Heart left ventricle (tissue), 16 donors: Measurements from ENCODE around the gene TMEM203. TPM values are rescaled to one million over a fixed set of nuclear protein-coding genes. Genes with fewer than 3 reads are reported as not detected.
"Not testable (repeated sequence)": the region's sequence is repeated elsewhere in the genome, so short reads cannot be mapped to it uniquely, and the experiment has no call there.

Experiments used
- ATAC-seq, 4 donors: fragments of 200-7000 bp; cut with Tn5 transposase; one replicate each; pipeline ENCODE4 v1.9.1; 2020 to 2022; ENCODE audit warnings: moderate library complexity in 4 of 4, mild to moderate bottlenecking in 3 of 4, moderate number of reproducible peaks in 1 of 4
- DNase-seq, 5 donors: peaks; one replicate each; pipeline ENCODE4 v3.0.0-alpha.2; 2020
- H3K27ac ChIP-seq, 12 donors: fragments of 200-600 bp; sonication (generic) in 4 of 12; one replicate each; pipeline versions ENCODE4 v1.5.0 to v1.8.0; 2016 to 2022; ENCODE audit warnings: mild to moderate bottlenecking in 2 of 12
- H3K27me3 ChIP-seq, 9 donors: fragments of 200-600 bp; sonication (generic) in 2 of 9; one replicate each; pipeline versions ENCODE4 v1.5.1 to v1.8.0; 2016 to 2022; ENCODE audit warnings: mild to moderate bottlenecking in 3 of 9
- H3K36me3 ChIP-seq, 9 donors: fragments of 200-600 bp; sonication (generic) in 2 of 9; one replicate each; pipeline versions ENCODE4 v1.5.0 to v1.8.0; 2018 to 2022; ENCODE audit warnings: mild to moderate bottlenecking in 2 of 9
- H3K4me1 ChIP-seq, 12 donors: fragments of 200-600 bp; sonication (generic) in 4 of 12; one replicate each; pipeline versions ENCODE4 v1.5.0 to v1.8.0; 2016 to 2022; ENCODE audit warnings: mild to moderate bottlenecking in 3 of 12
- H3K4me3 ChIP-seq, 12 donors: fragments of 200-600 bp; sonication (generic) in 4 of 12; one replicate each; pipeline versions ENCODE4 v1.5.0 to v1.8.0; 2017 to 2022; ENCODE audit warnings: mild to moderate bottlenecking in 9 of 12, moderate library complexity in 4 of 12
- H3K9me3 ChIP-seq, 12 donors: fragments of 200-600 bp; sonication (generic) in 4 of 12; one replicate each; pipeline versions ENCODE4 v1.5.0 to v1.8.0; 2016 to 2022; ENCODE audit warnings: mild to moderate bottlenecking in 1 of 12
- POLR2A ChIP-seq, 2 donors: fragments of 450-650 bp; IDR thresholded peaks; one replicate each; pipeline ENCODE4 v1.6.1; 2017; ENCODE audit warnings: antibody characterized with exemption in 2 of 2, mild to moderate bottlenecking in 2 of 2, moderate library complexity in 2 of 2
- WGBS, 4 donors: extraction: QIAGEN DNeasy Blood & Tissue Kit in 2 of 4; methylation state at CpG; one replicate each; pipeline versions ENCODE4 v1.1.5 to v1.1.7; 2013 to 2018; 5-methylcytosine and 5-hydroxymethylcytosine counted together
- intact Hi-C, 10 donors: fragments of 100-400 bp; cut with DNase I; formaldehyde crosslinking; loops; one replicate each; pipeline versions ENCODE4 v1.11.1 to v1.14.2; 2022
- polyA plus RNA-seq, 2 donors: library from polyadenylated mRNA; stranded (reverse); fragments of 200-250 nt; gene quantifications; one replicate each; pipeline ENCODE4 v1.2.3, GENCODE V29; 2013
- total RNA-seq, 9 donors: library from RNA; depleted of rRNA in 2 of 9; stranded (reverse); fragments of >200 nt in 2 of 9; fragmentation: NEBNext Ultra II Directional in 3 of 9; extraction: Animal tissue kit (Norgen Biotek cat#: 25700) in 3 of 9; gene quantifications; one replicate each; pipeline versions ENCODE4 v1.1.0 to v1.2.4, GENCODE V29; 2016 to 2023
- TF ChIP-seq, protein P1 (sequence below), 12 donors: fragments of 200-600 bp; sonication (generic) in 4 of 12; IDR thresholded peaks; one replicate each; pipeline versions ENCODE4 v1.5.0 to v1.8.0; 2018 to 2022; ENCODE audit warnings: antibody characterized with exemption in 12 of 12, mild to moderate bottlenecking in 5 of 12
- donor health status: ischemic (EF 13 %, LVEDD 7.1; RV severe dilation, severe dysfunction).
- donor health status: healthy with polysubstance abuse.
- donor health status: DM: no; HTN: yes; CAD: no.
- donor health status: DM: no; HTN: no; CAD: no.
- donor health status: ischemic (EF 25% LVEDD 6.9; RV normal size, moderate dysfunction).
- donor health status: ischemic (EF 25% LVEDD 5.7; RV mildly dilated, moderate dysfunction).
- donor health status: healthy.
- donor health status: DM: yes; HTN: yes; CAD: no.
- donor health status: ischemic (EF 35%, LVEDD 5.7; RV mildly dilated, moderate dysfunction).
- donor health status: nonischemic (EF 11% LVEDD 7.7; RV severe dilation, severe dysfunction).
- donor health status: DM: yes; HTN: yes; CAD: no.
- donor health status: PGD.
- donor health status: ischemic (EF 29% LVEDD 5.4; RV normal size, mild dysfunction).
- donor health status: nonischemic (EF 23%, LVEDD 6.1; RV moderate dilation, normal function).

Gene TMEM203
- total and polyA plus RNA-seq, 11 donors = 30.8 to 52.0 (median 42.1) TPM

GRCh38 chr9:137240318-137240840 is 34.9 kb upstream of the TMEM203 start:
- peak in 1 of 2 donors; percentile 61 for TF ChIP-seq POLR2A (IDR thresholded peaks at IDR 0.05)
- TF ChIP-seq, protein P1, sequence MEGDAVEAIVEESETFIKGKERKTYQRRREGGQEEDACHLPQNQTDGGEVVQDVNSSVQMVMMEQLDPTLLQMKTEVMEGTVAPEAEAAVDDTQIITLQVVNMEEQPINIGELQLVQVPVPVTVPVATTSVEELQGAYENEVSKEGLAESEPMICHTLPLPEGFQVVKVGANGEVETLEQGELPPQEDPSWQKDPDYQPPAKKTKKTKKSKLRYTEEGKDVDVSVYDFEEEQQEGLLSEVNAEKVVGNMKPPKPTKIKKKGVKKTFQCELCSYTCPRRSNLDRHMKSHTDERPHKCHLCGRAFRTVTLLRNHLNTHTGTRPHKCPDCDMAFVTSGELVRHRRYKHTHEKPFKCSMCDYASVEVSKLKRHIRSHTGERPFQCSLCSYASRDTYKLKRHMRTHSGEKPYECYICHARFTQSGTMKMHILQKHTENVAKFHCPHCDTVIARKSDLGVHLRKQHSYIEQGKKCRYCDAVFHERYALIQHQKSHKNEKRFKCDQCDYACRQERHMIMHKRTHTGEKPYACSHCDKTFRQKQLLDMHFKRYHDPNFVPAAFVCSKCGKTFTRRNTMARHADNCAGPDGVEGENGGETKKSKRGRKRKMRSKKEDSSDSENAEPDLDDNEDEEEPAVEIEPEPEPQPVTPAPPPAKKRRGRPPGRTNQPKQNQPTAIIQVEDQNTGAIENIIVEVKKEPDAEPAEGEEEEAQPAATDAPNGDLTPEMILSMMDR (IDR thresholded peaks at IDR 0.05) = peak in 4 of 12 donors; percentile 4 to 17 (median 6)
- intact Hi-C loops = loop anchor here in 2 of 10 donors (2.0 kb wide), 1 partner anchor 36 kb away; the partner anchor contains the start of gene TOR4A (in 2 of the 2)
- H3K27me3 ChIP-seq = no peaks in the 10 kb centered on the region
- peaks cover 0 to 24% (median 18%) of the 10 kb centered on the region in 9 donors for H3K36me3 ChIP-seq
- peak overlapping the region; percentile 88 to 100 (median 98) for H3K27ac ChIP-seq
- no peaks in the 10 kb centered on the region for H3K9me3 ChIP-seq
- H3K4me1 ChIP-seq = peaks cover 0 to 76% (median 53%) of the 10 kb centered on the region in 12 donors
- peak; percentile 83 to 93 (median 88) for DNase-seq
- WGBS, 4 donors = 0 to 1% (median 0%) methylated on average over 28 to 58 of the region's 58 CpGs
- peak; percentile 16 to 65 (median 59) for ATAC-seq
- H3K4me3 ChIP-seq = peak overlapping the region; percentile 54 to 97 (median 66)

- Histone ChIP-seq H3K4me1 (peaks cover 0 to 76% (median 52%) of the 10 kb centered on the region in 12 donors), H3K27ac (peak overlapping the region in 11 of 12 donors; percentile 91 to 100 (median 99)), H3K4me3 (peak overlapping the region; percentile 54 to 97 (median 66)), H3K36me3 (peaks cover 0 to 24% (median 18%) of the 10 kb centered on the region in 9 donors)
- not testable (repeated sequence) for DNase-seq, ATAC-seq, H3K27me3 ChIP-seq, H3K9me3 ChIP-seq
- intact Hi-C loops = loop anchor here in 4 of 10 donors (2.0 to 10.0 kb wide), 3 partner anchors 37 to 455 kb away; partner anchors contain the start of gene TOR4A (in 2 of the 4)
- 60 to 64% (median 61%) methylated on average over 27 of the region's 27 CpGs for WGBS, 4 donors
These were observed 34.2 kb upstream of the TMEM203 start for GRCh38 chr9:137239541-137240200.

GRCh38 chr9:137237759-137238726 is 32.6 kb upstream of the TMEM203 start:
- no peak for TF ChIP-seq POLR2A (IDR thresholded peaks at IDR 0.05)
- TF ChIP-seq, protein P1 (IDR thresholded peaks at IDR 0.05) = no peak
- Histone ChIP-seq H3K4me3 (no peak overlapping the region), H3K27me3 (peaks cover 0 to 12% (median 0%) of the 10 kb centered on the region in 9 donors), H3K4me1 (peaks cover 0 to 63% (median 38%) of the 10 kb centered on the region in 12 donors), H3K27ac (peak overlapping the region in 1 of 12 donors; percentile 37), H3K36me3 (peaks cover 0 to 14% (median 10%) of the 10 kb centered on the region in 9 donors), H3K9me3 (no peaks in the 10 kb centered on the region)
- WGBS, 4 donors = 74 to 80% (median 75%) methylated on average over 6 to 13 of the region's 13 CpGs
- DNase-seq (no peak), ATAC-seq (no peak)
- intact Hi-C loops = loop anchor here in 2 of 10 donors (5.0 to 10.0 kb wide), 2 partner anchors 121 to 453 kb away; no protein-coding TSS in a partner anchor

GRCh38 chr9:137236936-137237421 is 31.5 kb upstream of the TMEM203 start:
- Histone ChIP-seq H3K9me3 (no peaks in the 10 kb centered on the region), H3K4me3 (peak overlapping the region in 8 of 12 donors; percentile 23 to 41 (median 32)), H3K4me1 (peaks cover 0 to 53% (median 28%) of the 10 kb centered on the region in 12 donors), H3K27me3 (peaks cover 0 to 15% (median 9%) of the 10 kb centered on the region in 9 donors), H3K27ac (peak overlapping the region in 2 of 12 donors; percentile 9 to 37), H3K36me3 (peaks cover 0 to 3% (median under 1%) of the 10 kb centered on the region in 9 donors)
- no peak for TF ChIP-seq POLR2A (IDR thresholded peaks at IDR 0.05)
- no peak for DNase-seq
- ATAC-seq = no peak
- intact Hi-C loops = loop anchor here in 2 of 10 donors (5.0 to 10.0 kb wide), 2 partner anchors 120 to 452 kb away; no protein-coding TSS in a partner anchor
- 43 to 92% (median 72%) methylated on average over 2 to 11 of the region's 11 CpGs for WGBS, 4 donors
